Immature natural killer cell (primary cell): ENCODE measurements around the gene TSR3. TPM values are rescaled to one million over a fixed set of nuclear protein-coding genes. Genes with fewer than 3 reads are reported as not detected.

Experiments used
- DNase-seq, 3 donors: peaks; one replicate each; pipeline ENCODE4 v3.0.0; 2022; ENCODE audit warnings: mixed read lengths in 1 of 3
- H3K27ac Mint-ChIP-seq, 6 donors: one replicate each; pipeline ENCODE4 v1.8.0; 2020; ENCODE audit warnings: mixed read lengths in 6 of 6, mild to moderate bottlenecking in 5 of 6, inconsistent platforms in 4 of 6, moderate library complexity in 3 of 6
- H3K27me3 Mint-ChIP-seq, 3 donors: one replicate each; pipeline ENCODE4 v1.8.0; 2020 to 2021; ENCODE audit warnings: low read depth in 3 of 3, mild to moderate bottlenecking in 3 of 3, mixed read lengths in 3 of 3, moderate library complexity in 3 of 3, inconsistent platforms in 1 of 3
- H3K36me3 Mint-ChIP-seq, 3 donors: one replicate each; pipeline ENCODE4 v1.8.0; 2020; ENCODE audit warnings: mixed read lengths in 3 of 3, inconsistent platforms in 2 of 3, mild to moderate bottlenecking in 2 of 3
- H3K4me1 Mint-ChIP-seq, 2 donors: one replicate each; pipeline ENCODE4 v1.8.0; 2020; ENCODE audit warnings: inconsistent platforms in 2 of 2, mild to moderate bottlenecking in 2 of 2, mixed read lengths in 2 of 2, moderate library complexity in 1 of 2
- H3K4me3 Mint-ChIP-seq, 5 donors: one replicate each; pipeline ENCODE4 v1.8.0; 2020; ENCODE audit warnings: mild to moderate bottlenecking in 5 of 5, mixed read lengths in 5 of 5, inconsistent platforms in 3 of 5, moderate library complexity in 3 of 5
- H3K9me3 Mint-ChIP-seq, 6 donors: one replicate each; pipeline ENCODE4 v1.8.0; 2020; ENCODE audit warnings: mild to moderate bottlenecking in 6 of 6, mixed read lengths in 6 of 6, inconsistent platforms in 4 of 6, moderate library complexity in 3 of 6
- polyA plus RNA-seq, 3 donors: library from polyadenylated mRNA; unstranded; fragments of 300-500 nt; fragmentation: Illumina TruSeq; gene quantifications; one replicate each; pipeline ENCODE4 v1.2.3, GENCODE V29; 2021

TSR3 gene
- polyA plus RNA-seq, 3 donors from 2014 or later, result 104 to 143 (median 114) TPM

DNA sequence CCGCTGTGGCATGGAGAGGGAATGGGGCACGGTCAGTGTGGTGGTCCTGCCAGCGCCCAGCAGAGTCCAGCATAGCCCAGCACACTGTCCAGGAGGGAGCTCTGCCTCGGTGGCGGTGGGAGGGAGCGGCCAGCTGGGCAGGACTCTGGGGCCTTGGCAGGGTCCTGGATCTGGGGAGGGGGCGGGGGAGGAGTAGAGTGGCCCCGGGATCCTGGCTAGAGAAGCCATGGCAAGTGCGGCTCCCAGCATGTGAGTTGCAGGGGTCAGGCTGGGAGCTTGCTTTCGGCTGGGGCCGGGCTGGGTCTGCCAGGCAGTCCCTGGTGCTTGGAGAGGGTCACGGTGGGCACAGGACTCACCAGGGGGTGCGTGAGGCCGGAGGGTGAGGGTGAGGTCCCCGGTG lies 3.9 kb upstream of the TSR3 start:
- Mint-ChIP-seq H3K4me3 (no peak overlapping the region), H3K27ac (no peak overlapping the region), H3K9me3 (no peaks in the 10 kb centered on the region), H3K27me3 (peaks cover 25 to 30% (median 27%) of the 10 kb centered on the region in 3 donors), H3K36me3 (peaks cover 0 to 3% (median 0%) of the 10 kb centered on the region in 3 donors), H3K4me1 (peaks cover 26 to 33% of the 10 kb centered on the region in 2 donors)
- no peak for DNase-seq

DNA sequence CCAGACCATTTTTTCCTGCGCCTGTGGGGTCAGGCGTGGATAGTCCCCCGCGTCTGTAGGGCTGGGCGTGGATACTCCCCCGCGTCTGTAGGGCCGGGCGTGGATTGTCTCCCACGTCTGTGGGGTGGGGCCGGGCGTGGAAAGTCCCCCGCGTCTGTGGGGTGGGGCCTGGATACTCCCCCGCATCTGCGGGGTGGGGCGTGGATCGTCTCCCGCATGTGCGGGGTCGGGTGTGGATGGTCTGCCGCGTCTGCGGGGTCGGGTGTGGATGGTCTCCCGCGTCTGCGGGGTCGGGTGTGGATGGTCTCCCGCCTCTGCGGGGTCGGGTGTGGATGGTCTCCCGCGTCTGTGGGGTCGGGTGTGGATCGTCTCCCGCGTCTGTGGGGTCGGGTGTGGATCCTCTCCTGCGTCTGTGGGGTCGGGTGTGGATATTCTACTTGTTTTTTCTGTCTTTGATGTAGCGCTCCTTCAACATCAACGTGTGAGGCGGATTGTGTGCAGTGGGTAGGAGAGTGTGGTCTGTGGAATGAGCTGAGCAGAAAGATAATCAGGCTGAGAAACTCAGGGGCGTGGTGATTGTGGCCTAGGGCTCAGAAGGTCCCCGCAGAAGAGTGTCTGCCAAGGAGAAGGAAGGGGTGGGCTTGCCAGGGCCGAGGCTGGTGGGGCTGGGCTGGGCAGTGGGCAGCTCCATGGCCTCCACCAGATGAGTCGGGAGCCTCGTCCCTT lies 3.3 kb upstream of the TSR3 start:
- Mint-ChIP-seq H3K4me1 (peaks cover 31 to 38% of the 10 kb centered on the region in 2 donors), H3K27me3 (peaks cover 25 to 36% (median 31%) of the 10 kb centered on the region in 3 donors), H3K27ac (peak overlapping the region in 2 of 6 donors; percentile 17 to 66), H3K36me3 (peaks cover 0 to 3% (median 0%) of the 10 kb centered on the region in 3 donors), H3K9me3 (no peaks in the 10 kb centered on the region), H3K4me3 (peak overlapping the region in 3 of 5 donors; percentile 26 to 59 (median 49))
- no peak for DNase-seq

- no peaks in the 10 kb centered on the region for H3K9me3 Mint-ChIP-seq
- DNase-seq, result no peak
- H3K27me3 Mint-ChIP-seq, result peaks cover 26 to 38% (median 28%) of the 10 kb centered on the region in 3 donors
- H3K4me1 Mint-ChIP-seq, result peaks cover 31 to 41% of the 10 kb centered on the region in 2 donors
- H3K36me3 Mint-ChIP-seq, result no peaks in the 10 kb centered on the region
- peak overlapping the region; percentile 74 to 79 (median 77) for H3K4me3 Mint-ChIP-seq
- H3K27ac Mint-ChIP-seq, result peak overlapping the region; percentile 8 to 83 (median 59)
These were observed 480 bp downstream of the TSR3 start for GRCh38 chr16:1351215-1351581.

DNA sequence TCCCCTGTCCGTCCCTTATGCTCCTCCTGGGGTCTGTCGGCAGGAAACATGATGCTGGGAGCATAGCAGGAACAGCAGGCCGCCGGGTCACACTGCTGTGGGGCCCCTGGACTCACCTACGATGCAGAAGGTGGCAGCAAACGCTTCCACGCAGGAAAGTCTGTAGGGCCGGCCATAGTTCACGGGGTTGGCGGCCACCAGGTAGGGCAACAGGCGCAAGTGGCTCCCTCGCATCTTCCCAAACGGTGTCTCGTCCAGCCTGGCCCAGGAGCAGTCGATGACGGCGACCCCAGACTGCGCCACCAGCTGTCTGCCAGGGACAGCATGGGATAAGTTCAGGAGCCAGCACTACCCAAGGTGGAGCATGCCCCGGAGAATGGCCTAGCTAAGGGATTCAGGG lies 987 bp downstream of the TSR3 start:
- no peaks in the 10 kb centered on the region for H3K9me3 Mint-ChIP-seq
- H3K27me3 Mint-ChIP-seq, result peaks cover 26 to 38% (median 28%) of the 10 kb centered on the region in 3 donors
- H3K27ac Mint-ChIP-seq, result peak overlapping the region in 5 of 6 donors; percentile 53 to 75 (median 61)
- H3K4me1 Mint-ChIP-seq, result peaks cover 31 to 41% of the 10 kb centered on the region in 2 donors
- peak overlapping the region; percentile 74 to 79 (median 77) for H3K4me3 Mint-ChIP-seq
- H3K36me3 Mint-ChIP-seq, result no peaks in the 10 kb centered on the region
- DNase-seq, result no peak

- peaks cover 27 to 37% of the 10 kb centered on the region in 2 donors for H3K4me1 Mint-ChIP-seq
- peaks cover 26 to 38% (median 28%) of the 10 kb centered on the region in 3 donors for H3K27me3 Mint-ChIP-seq
- no peak for DNase-seq
- no peaks in the 10 kb centered on the region for H3K9me3 Mint-ChIP-seq
- no peaks in the 10 kb centered on the region for H3K36me3 Mint-ChIP-seq
- H3K4me3 Mint-ChIP-seq, result peak overlapping the region; percentile 49 to 79 (median 76)
- peak overlapping the region in 3 of 6 donors; percentile 22 to 71 (median 53) for H3K27ac Mint-ChIP-seq
These were observed 1.7 kb downstream of the TSR3 start for GRCh38 chr16:1349951-1350350.

DNA sequence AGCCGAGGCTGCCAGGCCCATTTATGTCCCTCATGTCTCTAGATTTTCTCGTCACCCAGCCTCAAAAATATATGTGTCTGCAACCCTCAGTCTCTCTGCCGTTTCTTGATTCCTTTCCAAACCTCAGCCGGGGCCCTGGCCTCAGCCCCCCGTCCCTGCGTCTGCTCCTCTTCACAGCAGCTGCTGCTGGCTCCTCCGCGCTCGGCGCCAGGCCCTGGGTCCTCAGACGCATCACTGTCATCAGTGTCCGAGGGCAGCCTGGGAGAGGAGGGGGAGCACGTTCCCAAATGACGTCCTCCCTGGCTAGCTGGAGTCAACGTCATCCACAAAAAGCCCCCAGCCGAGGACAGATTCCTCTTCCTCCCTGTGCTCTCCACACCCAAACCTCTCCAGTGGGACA lies 2.3 kb downstream of the TSR3 start:
- no peak overlapping the region for H3K27ac Mint-ChIP-seq
- DNase-seq, result no peak
- H3K4me3 Mint-ChIP-seq, result peak overlapping the region in 2 of 5 donors; percentile 18 to 21
- H3K36me3 Mint-ChIP-seq, result no peaks in the 10 kb centered on the region
- H3K4me1 Mint-ChIP-seq, result peaks cover 26 to 34% of the 10 kb centered on the region in 2 donors
- H3K9me3 Mint-ChIP-seq, result no peaks in the 10 kb centered on the region
- H3K27me3 Mint-ChIP-seq, result peaks cover 23 to 38% (median 28%) of the 10 kb centered on the region in 3 donors

GRCh38 chr16:1348926-1349325 lies 2.8 kb downstream of the TSR3 start:
- H3K4me3 Mint-ChIP-seq, result peak overlapping the region in 1 of 5 donors; percentile 50
- no peak for DNase-seq
- peaks cover 25 to 32% of the 10 kb centered on the region in 2 donors for H3K4me1 Mint-ChIP-seq
- peaks cover 23 to 35% (median 28%) of the 10 kb centered on the region in 3 donors for H3K27me3 Mint-ChIP-seq
- H3K27ac Mint-ChIP-seq, result no peak overlapping the region
- H3K36me3 Mint-ChIP-seq, result no peaks in the 10 kb centered on the region
- H3K9me3 Mint-ChIP-seq, result no peaks in the 10 kb centered on the region

- no peak for DNase-seq
- H3K36me3 Mint-ChIP-seq, result no peaks in the 10 kb centered on the region
- H3K4me3 Mint-ChIP-seq, result no peak overlapping the region
- H3K4me1 Mint-ChIP-seq, result peaks cover 21 to 29% of the 10 kb centered on the region in 2 donors
- no peak overlapping the region for H3K27ac Mint-ChIP-seq
- no peaks in the 10 kb centered on the region for H3K9me3 Mint-ChIP-seq
- H3K27me3 Mint-ChIP-seq, result peaks cover 23 to 32% (median 26%) of the 10 kb centered on the region in 3 donors
These were observed 3.2 kb downstream of the TSR3 start for GRCh38 chr16:1348441-1348840.

GRCh38 chr16:1347962-1348361 lies 3.7 kb downstream of the TSR3 start:
- Mint-ChIP-seq H3K27me3 (peaks cover 18 to 29% (median 21%) of the 10 kb centered on the region in 3 donors), H3K4me3 (no peak overlapping the region), H3K9me3 (no peaks in the 10 kb centered on the region), H3K4me1 (peaks cover 21 to 29% of the 10 kb centered on the region in 2 donors), H3K27ac (no peak overlapping the region), H3K36me3 (no peaks in the 10 kb centered on the region)
- no peak for DNase-seq

DNA sequence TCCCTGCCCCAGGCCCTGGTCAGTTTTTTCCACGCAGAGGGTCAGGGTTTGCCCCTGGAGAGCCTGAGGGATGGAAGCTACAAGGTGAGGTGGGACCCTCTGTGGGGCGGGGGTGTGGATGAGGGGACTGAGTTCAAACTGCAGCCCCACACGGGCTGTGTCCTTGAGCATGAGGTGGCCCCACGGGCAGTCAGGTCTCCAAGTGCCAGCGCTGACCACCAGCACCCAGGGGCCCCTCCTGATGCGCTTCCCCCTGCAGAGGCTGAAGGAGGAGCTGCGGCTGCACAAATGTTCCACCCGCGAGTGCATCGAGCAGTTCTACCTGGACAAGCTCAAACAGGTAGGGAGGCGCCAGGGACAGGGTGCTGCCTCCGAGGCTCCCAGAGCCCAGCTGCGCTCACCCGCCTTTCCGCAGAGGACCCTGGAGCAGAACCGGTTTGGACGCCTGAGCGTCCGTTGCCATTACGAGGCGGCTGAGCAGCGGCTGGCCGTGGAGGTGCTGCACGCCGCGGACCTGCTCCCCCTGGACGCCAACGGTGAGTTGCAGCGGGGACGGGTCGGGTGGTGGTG lies 4.3 kb downstream of the TSR3 start:
- no peak for DNase-seq
- H3K27me3 Mint-ChIP-seq, result peaks cover 13 to 25% (median 17%) of the 10 kb centered on the region in 3 donors
- H3K9me3 Mint-ChIP-seq, result no peaks in the 10 kb centered on the region
- H3K27ac Mint-ChIP-seq, result no peak overlapping the region
- H3K36me3 Mint-ChIP-seq, result no peaks in the 10 kb centered on the region
- no peak overlapping the region for H3K4me3 Mint-ChIP-seq
- H3K4me1 Mint-ChIP-seq, result peaks cover 21 to 29% of the 10 kb centered on the region in 2 donors

- Mint-ChIP-seq H3K27me3 (peaks cover 6 to 17% (median 11%) of the 10 kb centered on the region in 3 donors), H3K4me1 (peaks cover 19 to 31% of the 10 kb centered on the region in 2 donors), H3K36me3 (no peaks in the 10 kb centered on the region), H3K9me3 (no peaks in the 10 kb centered on the region), H3K4me3 (no peak overlapping the region), H3K27ac (no peak overlapping the region)
- no peak for DNase-seq
These were observed 5.0 kb downstream of the TSR3 start for GRCh38 chr16:1346422-1347285.

GRCh38 chr16:1345651-1346421 lies 5.8 kb downstream of the TSR3 start:
- peaks cover 4 to 13% (median 7%) of the 10 kb centered on the region in 3 donors for H3K27me3 Mint-ChIP-seq
- H3K9me3 Mint-ChIP-seq, result no peaks in the 10 kb centered on the region
- H3K36me3 Mint-ChIP-seq, result no peaks in the 10 kb centered on the region

DNA sequence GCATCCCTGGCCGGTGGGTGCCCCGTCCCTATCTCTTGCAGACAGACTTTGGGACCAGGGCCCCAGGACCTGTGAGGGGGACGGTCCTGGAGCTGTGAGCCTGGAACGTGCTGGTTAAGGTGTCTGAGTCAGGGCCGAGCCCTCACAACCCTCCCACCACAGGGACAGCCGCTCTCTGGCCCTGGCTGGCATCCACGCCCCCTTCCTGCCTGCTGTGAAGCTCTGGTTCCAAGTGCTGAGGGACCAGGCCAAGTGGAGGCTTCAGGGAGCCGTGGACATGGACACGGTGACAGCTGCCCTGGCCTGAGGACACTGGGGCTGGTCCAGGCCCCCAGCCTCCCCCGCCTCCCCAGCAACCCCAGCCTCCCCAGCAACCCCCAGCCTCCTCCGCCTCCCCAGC lies 6.6 kb downstream of the TSR3 start:
- Mint-ChIP-seq H3K27me3 (peaks cover 3 to 7% (median 4%) of the 10 kb centered on the region in 3 donors), H3K36me3 (no peaks in the 10 kb centered on the region), H3K27ac (no peak overlapping the region), H3K4me3 (no peak overlapping the region), H3K9me3 (no peaks in the 10 kb centered on the region), H3K4me1 (peaks cover 13 to 22% of the 10 kb centered on the region in 2 donors)
- DNase-seq, result no peak

More at GRCh38 chr16:1345651-1346421, 5.8 kb downstream of the TSR3 start:
- Mint-ChIP-seq H3K4me3 (no peak overlapping the region), H3K27ac (no peak overlapping the region), H3K4me1 (peaks cover 19 to 27% of the 10 kb centered on the region in 2 donors)
- no peak for DNase-seq
